DOHH2 (cell line): ENCODE measurements around the gene FERMT1.

Experiments used
- H3F3A ChIP-seq: fragments of 200-600 bp; sonication (generic), shearing (Covaris generic); 2 replicates; pipeline ENCODE4 v1.6.0; 2016; ENCODE audit warnings: antibody characterized with exemption, mild to moderate bottlenecking; ENCODE audit not compliant: control insufficient read depth, insufficient read depth
- H3K27ac ChIP-seq: fragments of 200-600 bp; sonication (generic); 2 replicates; pipeline ENCODE4 v1.5.1; 2014; ENCODE audit warnings: low read depth, mild to moderate bottlenecking, low read length, moderate library complexity
- H3K27me3 ChIP-seq: fragments of 200-600 bp; sonication (generic); 2 replicates; pipeline ENCODE4 v1.6.1; 2014; ENCODE audit warnings: mild to moderate bottlenecking, low read length, mixed read lengths; ENCODE audit not compliant: control insufficient read depth
- H3K36me3 ChIP-seq: fragments of 200-600 bp; sonication (generic); 2 replicates; pipeline ENCODE4 v1.6.1; 2014; ENCODE audit warnings: mild to moderate bottlenecking, low read length, moderate library complexity, mixed read lengths; ENCODE audit not compliant: control insufficient read depth
- H3K4me1 ChIP-seq: fragments of 200-600 bp; sonication (generic); 2 replicates; pipeline ENCODE4 v1.6.1; 2014; ENCODE audit warnings: mild to moderate bottlenecking, low read length, mixed read lengths; ENCODE audit not compliant: control insufficient read depth
- H3K4me2 ChIP-seq: fragments of 200-600 bp; sonication (generic); 2 replicates; pipeline ENCODE4 v1.6.0; 2014; ENCODE audit warnings: mild to moderate bottlenecking, low read length, moderate library complexity
- H3K4me3 ChIP-seq: fragments of 200-600 bp; sonication (generic); 2 replicates; pipeline ENCODE4 v1.5.1; 2014; ENCODE audit warnings: mild to moderate bottlenecking, low read length, mixed read lengths
- H3K79me2 ChIP-seq: fragments of 200-600 bp; sonication (generic); 2 replicates; pipeline ENCODE4 v1.6.1; 2014; ENCODE audit warnings: mild to moderate bottlenecking, low read length, mixed read lengths; ENCODE audit not compliant: control insufficient read depth
- H3K9me2 ChIP-seq: fragments of 200-600 bp; sonication (generic); replicated peaks from 2 replicates; pipeline ENCODE4 v1.6.1; 2014; ENCODE audit warnings: mild to moderate bottlenecking, low read length, mixed read lengths; ENCODE audit not compliant: control insufficient read depth
- H3K9me3 ChIP-seq: fragments of 200-600 bp; sonication (generic); 2 replicates; pipeline ENCODE4 v1.6.1; 2014; ENCODE audit warnings: antibody characterized with exemption, low read length, mixed read lengths; ENCODE audit not compliant: control insufficient read depth, insufficient read depth
- H4K20me1 ChIP-seq: fragments of 200-600 bp; sonication (generic); 2 replicates; pipeline ENCODE4 v1.6.0; 2014; ENCODE audit warnings: low read depth, mild to moderate bottlenecking, antibody characterized with exemption, low read length, moderate library complexity; ENCODE audit not compliant: control insufficient read depth, insufficient read depth
- EZH2phosphoT487 ChIP-seq: fragments of 200-600 bp; sonication (generic); IDR thresholded peaks from 2 replicates; pipeline ENCODE4 v1.6.1; 2017; ENCODE audit warnings: borderline replicate concordance, mild to moderate bottlenecking, antibody characterized with exemption, low read length, moderate library complexity, mixed read lengths
- TF ChIP-seq, protein P1 (sequence below): fragments of 200-600 bp; sonication (generic); IDR thresholded peaks from one replicate; pipeline ENCODE4 v1.5.1; 2014; ENCODE audit warnings: antibody characterized with exemption, mild to moderate bottlenecking, low read depth, low read length; ENCODE audit not compliant: poor library complexity, severe bottlenecking

Gene FERMT1

DNA sequence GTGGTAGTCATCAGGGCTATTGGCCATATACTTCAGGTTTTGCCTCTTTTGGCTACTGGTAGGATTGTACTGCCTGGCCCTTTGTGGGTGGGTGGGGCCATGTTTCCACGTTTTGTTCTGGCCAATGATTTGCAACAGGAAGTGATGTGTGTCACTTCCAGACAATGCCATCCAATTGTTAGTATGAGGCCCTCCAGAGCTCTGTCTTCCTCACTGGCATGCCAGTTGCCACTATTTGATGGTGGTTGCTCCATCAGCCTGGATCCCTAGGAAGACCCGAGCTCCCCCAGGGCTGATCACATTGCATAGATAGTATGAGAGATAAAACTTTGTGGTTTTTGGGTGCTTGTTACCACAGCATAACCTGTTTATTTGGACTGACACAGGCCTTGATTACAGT, 61.3 kb downstream of the FERMT1 start:
- no peaks in the 10 kb centered on the region for H3K9me3 ChIP-seq
- TF ChIP-seq, protein P1, sequence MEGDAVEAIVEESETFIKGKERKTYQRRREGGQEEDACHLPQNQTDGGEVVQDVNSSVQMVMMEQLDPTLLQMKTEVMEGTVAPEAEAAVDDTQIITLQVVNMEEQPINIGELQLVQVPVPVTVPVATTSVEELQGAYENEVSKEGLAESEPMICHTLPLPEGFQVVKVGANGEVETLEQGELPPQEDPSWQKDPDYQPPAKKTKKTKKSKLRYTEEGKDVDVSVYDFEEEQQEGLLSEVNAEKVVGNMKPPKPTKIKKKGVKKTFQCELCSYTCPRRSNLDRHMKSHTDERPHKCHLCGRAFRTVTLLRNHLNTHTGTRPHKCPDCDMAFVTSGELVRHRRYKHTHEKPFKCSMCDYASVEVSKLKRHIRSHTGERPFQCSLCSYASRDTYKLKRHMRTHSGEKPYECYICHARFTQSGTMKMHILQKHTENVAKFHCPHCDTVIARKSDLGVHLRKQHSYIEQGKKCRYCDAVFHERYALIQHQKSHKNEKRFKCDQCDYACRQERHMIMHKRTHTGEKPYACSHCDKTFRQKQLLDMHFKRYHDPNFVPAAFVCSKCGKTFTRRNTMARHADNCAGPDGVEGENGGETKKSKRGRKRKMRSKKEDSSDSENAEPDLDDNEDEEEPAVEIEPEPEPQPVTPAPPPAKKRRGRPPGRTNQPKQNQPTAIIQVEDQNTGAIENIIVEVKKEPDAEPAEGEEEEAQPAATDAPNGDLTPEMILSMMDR: no peak
- TF ChIP-seq EZH2phosphoT487: no peak
- no peaks in the 10 kb centered on the region for H4K20me1 ChIP-seq

DNA sequence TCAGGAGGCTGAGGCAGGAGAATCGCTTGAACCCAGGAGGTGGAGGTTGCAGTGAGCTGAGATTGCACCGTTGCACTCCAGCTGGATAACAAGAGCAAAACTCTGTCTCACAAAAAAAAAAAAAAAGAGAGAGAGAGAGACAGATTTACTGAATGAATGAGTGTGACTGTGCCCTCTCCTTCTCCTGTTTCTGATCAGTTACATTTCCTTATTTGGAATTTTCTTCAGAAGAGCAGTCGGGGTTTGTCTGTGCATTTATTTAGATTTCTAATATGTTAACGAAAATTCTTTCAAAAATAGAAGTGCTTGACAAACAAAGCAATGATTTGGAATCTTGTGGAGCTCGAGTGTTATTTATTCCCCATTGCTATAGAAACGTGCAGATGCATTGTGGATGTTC, 62.6 kb downstream of the FERMT1 start:
- no peak for TF ChIP-seq EZH2phosphoT487
- TF ChIP-seq, protein P1: no peak
- Histone ChIP-seq H3K79me2 (no peaks in the 10 kb centered on the region), H3F3A (no peaks in the 10 kb centered on the region), H3K9me3 (no peaks in the 10 kb centered on the region), H3K9me2 (no peaks in the 10 kb centered on the region), H3K27ac (no peak overlapping the region), H3K27me3 (peaks cover 11% of the 10 kb centered on the region), H4K20me1 (no peaks in the 10 kb centered on the region), H3K4me1 (no peaks in the 10 kb centered on the region), H3K4me2 (no peak overlapping the region), H3K36me3 (no peaks in the 10 kb centered on the region), H3K4me3 (no peak overlapping the region)

More for the DNA sequence above, 61.3 kb downstream of the FERMT1 start:
- Histone ChIP-seq H3K4me1 (no peaks in the 10 kb centered on the region), H3K36me3 (no peaks in the 10 kb centered on the region), H3K4me3 (no peak overlapping the region), H3K4me2 (no peak overlapping the region), H3K27ac (no peak overlapping the region), H3K27me3 (peaks cover 12% of the 10 kb centered on the region), H3F3A (no peaks in the 10 kb centered on the region), H3K9me2 (no peaks in the 10 kb centered on the region), H3K79me2 (no peaks in the 10 kb centered on the region)

GRCh38 chr20:6058684-6059295, 64.0 kb downstream of the FERMT1 start:
- no peaks in the 10 kb centered on the region for H3F3A ChIP-seq
- no peak overlapping the region for H3K27ac ChIP-seq
- H3K4me3 ChIP-seq: no peak overlapping the region
- H3K4me2 ChIP-seq: no peak overlapping the region
- H4K20me1 ChIP-seq: no peaks in the 10 kb centered on the region
- no peaks in the 10 kb centered on the region for H3K9me3 ChIP-seq
- H3K4me1 ChIP-seq: no peaks in the 10 kb centered on the region
- peaks cover 11% of the 10 kb centered on the region for H3K27me3 ChIP-seq
- no peaks in the 10 kb centered on the region for H3K79me2 ChIP-seq
- no peaks in the 10 kb centered on the region for H3K36me3 ChIP-seq
- no peaks in the 10 kb centered on the region for H3K9me2 ChIP-seq
- TF ChIP-seq, protein P1: no peak
- no peak for TF ChIP-seq EZH2phosphoT487
